PC-9 (cell line): ENCODE data around the gene KCNJ15. TPM values are rescaled to one million over a fixed set of nuclear protein-coding genes. Genes with fewer than 3 reads are reported as not detected.

ENCODE experiments used
- BruUV-seq: library from RNA; stranded (reverse); fragments of 400-500 nt; replicated peaks from 2 replicates; lab custom pipeline; 2021; lab: Mats Ljungman, UMichigan
- CTCF ChIA-PET: fragments of 300-600 bp; sonication (Branson Sonifier 250); formaldehyde crosslinking; loops from one replicate; lab custom pipeline; 2022; ENCODE audit warnings: antibody characterized with exemption; lab: Charles Lee
- POLR2A ChIA-PET: fragments of 300-600 bp; sonication (Branson Sonifier 250); formaldehyde crosslinking; loops from one replicate; lab custom pipeline; 2022; ENCODE audit warnings: antibody characterized with exemption; ENCODE audit not compliant: unreplicated experiment; lab: Charles Lee
- DNase-seq, 2 experiments: peaks; one replicate each; pipeline versions ENCODE4 v3.0.0 to v3.0.0-alpha.2; 2015 to 2022; ENCODE audit warnings: mixed read lengths in 1 of 2
- H2AFZ ChIP-seq: fragments of 200-600 bp; sonication (generic); 2 replicates; pipeline ENCODE4 v1.8.1; 2017; ENCODE audit warnings: antibody characterized with exemption
- H3F3A ChIP-seq: fragments of 200-600 bp; sonication (generic); 2 replicates; pipeline ENCODE4 v1.8.1; 2017; ENCODE audit warnings: antibody characterized with exemption, mild to moderate bottlenecking, low read depth; ENCODE audit not compliant: insufficient read depth
- H3K27ac ChIP-seq: fragments of 200-600 bp; sonication (generic); 2 replicates; pipeline ENCODE4 v1.6.1; 2016; ENCODE audit warnings: mixed run types
- H3K27me3 ChIP-seq: fragments of 200-600 bp; sonication (generic); 2 replicates; pipeline ENCODE4 v1.6.1; 2016; ENCODE audit warnings: low read depth, mixed run types; ENCODE audit not compliant: insufficient read depth
- H3K36me3 ChIP-seq: fragments of 200-600 bp; sonication (generic); 2 replicates; pipeline ENCODE4 v1.6.1; 2016; ENCODE audit warnings: low read depth, mixed run types
- H3K4me1 ChIP-seq: fragments of 200-600 bp; sonication (generic); replicated peaks from 2 replicates; pipeline ENCODE4 v1.6.1; 2016; ENCODE audit warnings: mixed run types; ENCODE audit not compliant: insufficient read depth
- H3K4me2 ChIP-seq: fragments of 200-600 bp; sonication (generic); 2 replicates; pipeline ENCODE4 v1.6.1; 2017; ENCODE audit warnings: mixed run types
- H3K4me3 ChIP-seq: fragments of 200-600 bp; sonication (generic); 2 replicates; pipeline ENCODE4 v1.6.1; 2016; ENCODE audit warnings: mixed run types
- H3K79me2 ChIP-seq: fragments of 200-600 bp; sonication (generic); 2 replicates; pipeline ENCODE4 v1.6.1; 2017; ENCODE audit warnings: low read depth, mixed run types
- H3K9me2 ChIP-seq: fragments of 200-600 bp; sonication (generic); 2 replicates; pipeline ENCODE4 v1.8.1; 2017; ENCODE audit warnings: mild to moderate bottlenecking; ENCODE audit not compliant: insufficient read depth
- H3K9me3 ChIP-seq: fragments of 200-600 bp; sonication (generic); 2 replicates; pipeline ENCODE4 v1.8.1; 2016; ENCODE audit warnings: low read depth; ENCODE audit not compliant: insufficient read depth
- H4K20me1 ChIP-seq: fragments of 200-600 bp; sonication (generic); 2 replicates; pipeline ENCODE4 v1.8.1; 2017; ENCODE audit not compliant: insufficient read depth
- EZH2 ChIP-seq: fragments of 200-600 bp; sonication (generic); IDR thresholded peaks from 2 replicates; pipeline ENCODE4 v1.8.0; 2017; ENCODE audit warnings: antibody characterized with exemption, low read depth
- intact Hi-C: fragments of 100-400 bp; cut with micrococcal nuclease; formaldehyde crosslinking; loops from one replicate; pipeline ENCODE4 v1.10.0; 2022; ENCODE audit not compliant: unreplicated experiment
- total RNA-seq: library from RNA; stranded (reverse); gene quantifications from 2 replicates; pipeline ENCODE4 v1.2.3, GENCODE V29; 2021
- TF ChIP-seq, protein P1 (sequence below): fragments of 200-600 bp; sonication (generic); conservative IDR thresholded peaks from 2 replicates; pipeline ENCODE4 v1.6.1; 2017; ENCODE audit warnings: mixed run types, antibody characterized with exemption, mild to moderate bottlenecking, moderate library complexity

Gene KCNJ15
- total RNA-seq, 1 experiment from 2014 or later, result not detected

DNA sequence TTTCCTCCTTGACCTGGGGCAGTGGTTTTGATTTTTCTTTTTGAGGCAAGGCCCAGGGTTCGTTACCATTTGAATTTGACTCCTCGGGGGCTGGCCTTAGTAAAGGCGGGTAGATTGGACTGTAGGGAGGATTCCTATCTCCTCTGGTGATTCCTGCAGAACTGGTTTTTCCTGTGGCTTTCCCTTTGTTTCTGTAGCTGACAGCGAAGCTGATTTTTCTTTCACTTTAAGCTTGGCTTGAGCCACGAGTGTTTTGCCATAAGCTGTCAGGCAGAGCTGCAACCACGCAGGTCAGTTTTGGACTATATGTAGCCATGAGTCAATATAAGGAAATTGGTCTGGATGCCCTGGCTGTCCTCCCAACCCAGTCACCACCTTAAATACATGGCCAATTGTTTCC is 28.7 kb upstream of the KCNJ15 start:
- Histone ChIP-seq H3K4me1 (no peaks in the 10 kb centered on the region), H3F3A (no peaks in the 10 kb centered on the region), H3K9me2 (no peaks in the 10 kb centered on the region), H4K20me1 (no peaks in the 10 kb centered on the region), H3K27ac (no peak overlapping the region), H3K79me2 (no peaks in the 10 kb centered on the region), H3K36me3 (no peaks in the 10 kb centered on the region), H3K4me2 (no peak overlapping the region), H3K4me3 (no peak overlapping the region), H3K9me3 (peaks cover 3% of the 10 kb centered on the region; the same call in 1 of the 2 replicates), H2AFZ (no peak overlapping the region), H3K27me3 (no peaks in the 10 kb centered on the region)
- intact Hi-C loops, result no loop called here
- DNase-seq, result no peak
- TF ChIP-seq, protein P1, sequence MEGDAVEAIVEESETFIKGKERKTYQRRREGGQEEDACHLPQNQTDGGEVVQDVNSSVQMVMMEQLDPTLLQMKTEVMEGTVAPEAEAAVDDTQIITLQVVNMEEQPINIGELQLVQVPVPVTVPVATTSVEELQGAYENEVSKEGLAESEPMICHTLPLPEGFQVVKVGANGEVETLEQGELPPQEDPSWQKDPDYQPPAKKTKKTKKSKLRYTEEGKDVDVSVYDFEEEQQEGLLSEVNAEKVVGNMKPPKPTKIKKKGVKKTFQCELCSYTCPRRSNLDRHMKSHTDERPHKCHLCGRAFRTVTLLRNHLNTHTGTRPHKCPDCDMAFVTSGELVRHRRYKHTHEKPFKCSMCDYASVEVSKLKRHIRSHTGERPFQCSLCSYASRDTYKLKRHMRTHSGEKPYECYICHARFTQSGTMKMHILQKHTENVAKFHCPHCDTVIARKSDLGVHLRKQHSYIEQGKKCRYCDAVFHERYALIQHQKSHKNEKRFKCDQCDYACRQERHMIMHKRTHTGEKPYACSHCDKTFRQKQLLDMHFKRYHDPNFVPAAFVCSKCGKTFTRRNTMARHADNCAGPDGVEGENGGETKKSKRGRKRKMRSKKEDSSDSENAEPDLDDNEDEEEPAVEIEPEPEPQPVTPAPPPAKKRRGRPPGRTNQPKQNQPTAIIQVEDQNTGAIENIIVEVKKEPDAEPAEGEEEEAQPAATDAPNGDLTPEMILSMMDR, result no peak
- no peak for TF ChIP-seq EZH2
- ChIA-PET POLR2A (no interaction called here), CTCF (no interaction called here)
- BruUV-seq, result no TSS peak

DNA sequence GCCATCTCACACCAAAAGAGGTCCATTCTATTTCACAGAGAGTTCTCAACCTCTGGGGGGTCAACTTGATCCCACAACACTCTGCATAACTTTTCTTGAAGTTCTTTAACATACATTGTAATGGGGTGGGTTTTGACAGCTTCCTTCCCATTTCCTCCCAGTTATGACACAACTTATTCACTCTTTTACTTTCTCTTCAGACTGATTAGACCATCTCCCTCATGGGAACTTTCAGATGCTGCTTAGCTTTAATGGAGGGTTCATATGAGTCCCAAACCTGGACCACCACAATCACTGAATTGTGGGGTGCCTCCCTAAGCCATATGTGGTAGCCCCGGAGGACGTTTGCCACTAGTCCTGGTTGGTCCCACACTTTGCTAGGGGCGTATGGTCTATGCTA is 28.3 kb upstream of the KCNJ15 start:
- Histone ChIP-seq H3K4me3 (no peak overlapping the region), H3K4me1 (no peaks in the 10 kb centered on the region), H3K4me2 (no peak overlapping the region), H3K27ac (no peak overlapping the region), H3F3A (no peaks in the 10 kb centered on the region), H3K79me2 (no peaks in the 10 kb centered on the region), H2AFZ (no peak overlapping the region), H3K9me3 (peaks cover 3% of the 10 kb centered on the region; the same call in 1 of the 2 replicates), H3K36me3 (no peaks in the 10 kb centered on the region), H4K20me1 (no peaks in the 10 kb centered on the region), H3K27me3 (no peaks in the 10 kb centered on the region), H3K9me2 (no peaks in the 10 kb centered on the region)
- BruUV-seq, result no TSS peak
- no peak for DNase-seq
- no peak for TF ChIP-seq EZH2
- TF ChIP-seq, protein P1, result no peak
- ChIA-PET CTCF (no interaction called here), POLR2A (no interaction called here)
- intact Hi-C loops, result no loop called here

DNA sequence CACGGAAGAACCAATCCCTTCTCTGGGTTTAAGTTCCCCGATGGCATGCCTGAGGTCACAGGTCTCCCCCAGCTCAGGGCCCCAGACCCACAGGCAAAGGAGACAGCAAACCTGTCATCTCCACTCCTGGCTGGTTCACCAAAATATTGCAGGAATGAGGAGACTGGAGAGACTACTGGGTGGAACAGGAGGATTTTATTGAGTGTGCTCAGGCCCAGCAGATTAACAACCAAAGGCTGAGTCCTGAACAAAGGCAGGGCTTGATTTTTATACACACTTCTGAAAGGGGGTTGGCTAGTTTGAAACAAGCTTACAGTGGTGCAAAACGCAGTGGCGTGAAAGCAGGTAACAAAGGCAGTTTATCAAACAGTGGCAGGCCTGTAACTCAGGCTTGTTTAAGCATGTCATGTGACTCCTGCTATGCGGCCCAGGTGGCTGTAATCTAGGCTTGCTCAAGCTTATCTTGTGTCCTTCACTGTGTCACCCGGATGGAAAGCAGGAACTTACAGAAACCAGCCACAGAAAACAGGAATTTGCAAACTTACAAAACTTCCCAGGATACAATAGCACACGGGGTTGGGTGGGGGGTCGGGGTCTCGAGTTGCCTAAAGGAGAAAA is 27.4 kb upstream of the KCNJ15 start:
- no peak overlapping the region for H3K4me2 ChIP-seq
- H3F3A ChIP-seq, result no peaks in the 10 kb centered on the region
- ChIA-PET POLR2A (no interaction called here), CTCF (no interaction called here)
- H3K4me1 ChIP-seq, result no peaks in the 10 kb centered on the region
- TF ChIP-seq, protein P1, result no peak
- no peak for TF ChIP-seq EZH2
- H4K20me1 ChIP-seq, result no peaks in the 10 kb centered on the region
- H3K4me3 ChIP-seq, result no peak overlapping the region
- H3K9me3 ChIP-seq, result peaks cover 3% of the 10 kb centered on the region; the same call in 1 of the 2 replicates
- no peak overlapping the region for H2AFZ ChIP-seq
- no peak overlapping the region for H3K27ac ChIP-seq
- no peak for DNase-seq
- intact Hi-C loops, result no loop called here
- H3K36me3 ChIP-seq, result no peaks in the 10 kb centered on the region
- H3K79me2 ChIP-seq, result no peaks in the 10 kb centered on the region
- no peaks in the 10 kb centered on the region for H3K9me2 ChIP-seq
- no TSS peak for BruUV-seq
- H3K27me3 ChIP-seq, result no peaks in the 10 kb centered on the region
